GM23338 (cell line): ENCODE data around the gene RUNDC3A.

Experiments
- CTCF ChIP-seq, 2 experiments: fragments of 200-600 bp in 1 of 2; sonication (generic) in 1 of 2; conservative IDR thresholded peaks; 2 replicates each; pipeline versions ENCODE4 v1.5.1 to v1.6.1; 2016 to 2017; ENCODE audit warnings: antibody characterized with exemption in 2 of 2, low read depth in 2 of 2, mild to moderate bottlenecking in 2 of 2, moderate library complexity in 1 of 2
- EZH2 ChIP-seq: fragments of 200-600 bp; sonication (generic); IDR thresholded peaks from one replicate; pipeline ENCODE4 v1.8.0; 2017; ENCODE audit warnings: antibody characterized with exemption, mild to moderate bottlenecking, low read depth; ENCODE audit not compliant: unreplicated experiment
- EZH2phosphoT487 ChIP-seq: fragments of 200-600 bp; sonication (generic); IDR thresholded peaks from one replicate; pipeline ENCODE4 v1.8.1; 2018; ENCODE audit warnings: antibody characterized with exemption; ENCODE audit not compliant: unreplicated experiment
- REST ChIP-seq: IDR thresholded peaks from one replicate; pipeline ENCODE4 v1.6.1; 2018; ENCODE audit warnings: antibody characterized with exemption; ENCODE audit not compliant: unreplicated experiment
- ZNF331 ChIP-seq: fragments of 250-450 bp; sonication (Bioruptor Pico); IDR thresholded peaks from 2 replicates; pipeline ENCODE4 v1.5.0; 2020; ENCODE audit warnings: low read depth, mild to moderate bottlenecking, moderate library complexity

- TF ChIP-seq CTCF (conservative IDR thresholded peaks at IDR 0.05; ENCODE audit: low read depth in 2 of 2) (no peak), EZH2 (no peak), ZNF331 (no peak), REST (no peak), EZH2phosphoT487 (no peak)
Observed at GRCh38 chr17:44346064-44346844, 37.9 kb downstream of the RUNDC3A start.
